Central memory CD4-positive, alpha-beta T cell (primary cell): ENCODE data around the gene ARHGDIA.
"Not testable (repeated sequence)": the region's sequence is repeated elsewhere in the genome, so short reads cannot be mapped to it uniquely, and the experiment has no call there.

ENCODE experiments used
- DNase-seq: peaks from one replicate; pipeline ENCODE4 v3.0.0; 2022
- total RNA-seq, 3 experiments: gene quantifications; one replicate each; lab custom pipeline; 2026; lab: John Stamatoyannopoulos, UW

Gene ARHGDIA
- 234 to 341 (median 305) reads per million in 3 experiments for total RNA-seq

DNA sequence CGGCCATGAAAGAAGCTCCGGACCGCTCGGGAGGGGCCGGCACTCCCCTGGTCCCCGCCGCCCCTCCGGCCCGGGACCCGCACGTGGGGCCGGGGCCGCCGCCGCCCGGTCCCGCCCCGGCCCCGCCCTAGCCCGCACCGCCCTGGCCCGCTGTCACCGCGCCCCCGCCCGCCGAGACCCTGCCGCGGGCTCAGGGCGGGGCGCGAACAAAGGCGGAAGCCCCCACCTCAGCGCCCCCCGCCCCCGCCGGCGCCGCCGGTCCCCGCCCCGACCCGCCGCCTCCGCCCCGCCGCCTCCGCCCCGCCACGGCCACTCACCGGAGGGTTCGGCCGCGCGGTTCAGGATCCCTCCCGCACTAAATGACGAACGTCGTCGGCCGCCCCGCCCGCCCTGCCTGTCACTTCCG lies at the start of gene ARHGDIA:
ARHGDIA (minus strand) TSS at position 357 of the 406 bp plus-strand sequence. CDS start 1,407 bp downstream, outside the sequence.
- DNase-seq: no peak

DNA sequence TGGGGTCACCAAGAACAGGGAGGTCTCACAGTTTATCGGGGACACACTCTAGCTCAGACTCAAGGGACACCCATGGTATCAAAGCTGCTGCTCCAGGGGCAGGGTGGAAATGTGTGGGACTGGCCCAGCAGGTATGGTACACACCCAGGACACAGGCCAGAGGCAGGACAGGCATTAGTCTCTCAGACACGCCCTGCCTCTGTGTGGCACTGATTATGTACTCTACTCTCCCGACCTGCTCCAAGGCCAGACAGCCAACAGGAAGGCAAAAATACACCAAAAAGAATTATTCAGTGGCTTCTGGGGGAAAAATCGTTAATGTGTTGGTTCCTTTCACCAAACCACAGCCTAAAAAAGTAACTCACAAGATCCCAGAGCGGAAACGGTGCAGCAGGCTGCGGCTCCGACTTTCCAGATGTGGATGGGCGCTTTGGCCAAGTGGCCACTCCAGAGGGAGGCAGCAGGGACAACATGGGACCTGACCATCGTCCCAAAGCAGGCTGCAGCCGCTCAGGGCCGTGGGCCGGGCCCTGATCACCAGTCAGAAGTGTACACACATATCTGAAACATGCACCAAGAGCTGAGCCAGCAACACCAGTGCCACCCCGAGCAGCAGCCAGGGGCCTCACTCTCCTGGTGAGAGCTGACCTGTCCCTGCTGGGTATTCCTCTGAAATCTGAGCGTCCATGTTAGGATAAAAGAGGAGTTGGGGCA lies 47.9 kb upstream of the ARHGDIA start:
- DNase-seq: no peak

DNA sequence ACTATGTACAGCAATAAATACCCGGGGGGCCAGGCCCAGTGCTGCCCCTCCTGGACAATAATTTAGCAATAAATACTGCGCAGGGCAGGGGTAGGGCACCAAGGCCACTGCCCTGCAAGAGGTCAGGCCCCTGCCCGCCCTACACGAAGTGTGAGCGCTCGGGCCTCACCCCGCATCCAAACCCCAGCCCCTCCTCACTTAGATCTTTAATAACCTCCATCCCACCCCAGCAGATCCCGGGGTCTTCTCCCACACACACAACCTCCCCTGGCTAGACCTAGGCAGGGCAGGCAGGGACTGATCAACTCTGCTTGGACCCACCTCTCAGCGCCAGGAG lies 47.2 kb upstream of the ARHGDIA start:
- not testable (repeated sequence) for DNase-seq

DNA sequence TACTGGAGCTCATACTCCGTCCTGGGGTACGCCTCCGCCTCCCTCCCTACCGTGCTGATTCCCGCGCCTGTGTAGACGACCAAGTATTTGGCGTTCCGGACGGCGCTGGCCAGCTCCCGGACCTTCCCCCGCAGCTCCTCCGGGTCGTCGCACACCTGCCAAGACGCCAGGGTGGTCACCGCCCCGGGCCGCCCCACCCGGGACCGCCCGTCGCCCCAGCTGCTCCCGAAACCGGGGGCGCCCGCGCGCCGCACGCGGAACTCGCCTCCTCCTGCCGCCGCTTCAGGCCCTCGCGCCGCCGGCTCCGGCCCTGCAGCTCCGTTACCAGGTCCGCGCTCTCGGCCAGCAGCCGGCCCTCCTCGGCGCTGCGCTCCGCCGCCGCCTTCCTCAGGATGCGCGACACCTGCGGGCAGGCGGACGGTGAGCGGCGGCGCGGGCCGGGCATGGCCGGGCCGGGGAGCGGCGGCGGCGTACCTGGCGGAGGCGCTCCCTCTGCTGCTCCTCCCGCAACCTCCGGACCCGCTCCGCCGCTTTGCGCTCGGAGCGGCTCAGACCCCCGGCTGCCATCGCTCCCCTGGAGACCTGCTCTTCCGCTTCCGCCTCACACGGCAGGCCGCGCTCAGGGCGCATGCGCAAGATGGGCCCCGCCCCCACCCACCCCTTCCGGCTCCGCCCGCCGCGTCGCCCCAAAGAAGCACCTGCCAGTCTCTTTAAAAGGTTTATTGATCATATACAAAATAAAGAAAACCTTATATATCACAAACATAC lies 46.6 kb upstream of the ARHGDIA start, which contains the start of gene SIRT7:
SIRT7 (minus strand) TSS at position 612 of the 768 bp plus-strand sequence; CDS start at position 567, 45 bp downstream.
- DNase-seq: peak; percentile 78

DNA sequence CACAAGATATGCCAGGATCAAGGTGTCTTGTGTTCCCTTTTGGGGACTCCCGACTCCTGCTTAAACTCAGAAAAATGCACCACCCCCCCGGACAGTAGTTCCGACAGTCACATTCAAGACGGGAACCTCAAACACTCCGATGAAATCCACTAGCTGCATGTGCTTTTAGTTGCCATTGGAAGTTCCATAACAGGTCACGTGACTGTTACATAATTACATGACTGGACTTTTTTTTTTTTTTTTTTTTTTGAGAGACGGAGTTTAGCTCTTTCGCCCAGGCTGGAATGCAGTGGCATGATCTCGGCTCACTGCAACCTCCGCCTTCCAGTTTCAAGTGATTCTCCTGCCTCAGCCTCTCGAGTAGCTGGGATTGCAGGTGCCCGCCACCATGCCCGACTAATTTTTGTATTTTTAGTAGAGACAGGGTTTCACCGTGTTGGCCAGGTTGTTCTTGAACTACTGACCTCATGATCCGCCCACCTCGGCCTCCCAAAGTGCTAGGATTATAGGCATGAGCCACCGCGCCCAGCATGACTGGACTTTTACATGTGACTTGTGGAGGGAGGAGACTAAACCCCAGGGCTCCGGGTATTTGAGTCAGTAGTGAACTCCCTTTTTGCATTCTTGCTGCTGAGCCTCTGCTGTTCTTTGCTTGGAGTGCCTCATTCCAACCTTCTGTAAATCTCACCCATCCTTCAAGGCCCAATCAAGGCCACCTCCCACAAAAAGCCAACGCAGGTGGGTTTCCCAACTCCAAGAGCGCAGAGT lies 45.3 kb upstream of the ARHGDIA start:
- no peak for DNase-seq

DNA sequence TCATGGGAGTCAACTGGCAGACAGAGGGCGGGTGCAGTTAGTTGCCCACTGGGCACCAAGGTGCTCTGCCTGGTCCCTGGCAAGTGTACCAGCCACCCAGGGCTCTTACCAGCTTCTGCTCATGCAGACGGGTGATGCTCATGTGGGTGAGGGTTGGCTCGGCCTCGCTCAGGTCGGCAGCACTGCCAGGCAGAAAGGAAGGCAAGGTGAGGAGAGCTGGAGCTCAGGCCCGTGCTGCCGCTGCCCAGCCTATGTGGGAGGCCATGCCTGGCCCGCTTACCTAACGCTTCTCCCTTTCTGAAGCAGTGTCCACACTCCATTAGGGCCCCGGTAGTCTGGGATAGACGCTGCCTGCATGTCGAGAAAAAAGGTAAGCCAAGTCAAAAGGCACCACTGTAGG lies 44.2 kb upstream of the ARHGDIA start:
- no peak for DNase-seq

DNA sequence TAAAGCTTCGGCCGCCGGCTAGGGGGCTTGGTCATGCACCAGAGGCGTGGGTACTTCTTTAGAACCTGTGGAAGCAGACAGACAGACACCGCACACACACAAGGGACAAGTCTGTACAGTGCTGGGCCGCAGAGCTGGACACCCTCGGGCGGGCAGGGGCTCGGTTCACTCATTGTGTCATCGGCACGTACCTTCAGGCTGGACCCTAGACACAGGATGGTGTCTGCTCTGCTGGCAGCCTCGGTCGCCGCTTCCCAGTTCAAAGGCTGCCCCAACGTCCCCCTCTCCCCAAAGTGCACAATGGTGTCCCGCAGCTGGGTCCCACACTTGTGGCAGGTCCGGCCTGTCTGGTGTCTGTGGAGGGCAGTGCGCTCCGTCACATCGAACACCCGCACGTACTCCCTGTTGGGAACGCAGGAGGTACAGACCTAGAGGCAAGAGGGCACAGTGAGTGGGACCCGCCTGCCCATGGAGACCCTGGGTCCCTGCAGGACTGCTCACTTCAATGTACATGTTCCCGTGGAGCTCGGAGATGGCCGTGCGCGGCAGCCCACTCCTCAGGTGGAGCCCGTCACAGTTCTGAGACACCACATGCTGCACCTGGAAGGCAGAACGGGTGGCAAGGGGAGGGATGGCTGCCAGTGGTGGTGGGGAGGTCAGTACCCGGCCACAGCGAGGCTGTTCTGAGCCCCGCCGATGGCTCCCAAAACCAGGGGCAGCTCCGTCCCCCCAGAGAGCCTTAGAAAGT lies 43.1 kb upstream of the ARHGDIA start:
- DNase-seq: no peak

DNA sequence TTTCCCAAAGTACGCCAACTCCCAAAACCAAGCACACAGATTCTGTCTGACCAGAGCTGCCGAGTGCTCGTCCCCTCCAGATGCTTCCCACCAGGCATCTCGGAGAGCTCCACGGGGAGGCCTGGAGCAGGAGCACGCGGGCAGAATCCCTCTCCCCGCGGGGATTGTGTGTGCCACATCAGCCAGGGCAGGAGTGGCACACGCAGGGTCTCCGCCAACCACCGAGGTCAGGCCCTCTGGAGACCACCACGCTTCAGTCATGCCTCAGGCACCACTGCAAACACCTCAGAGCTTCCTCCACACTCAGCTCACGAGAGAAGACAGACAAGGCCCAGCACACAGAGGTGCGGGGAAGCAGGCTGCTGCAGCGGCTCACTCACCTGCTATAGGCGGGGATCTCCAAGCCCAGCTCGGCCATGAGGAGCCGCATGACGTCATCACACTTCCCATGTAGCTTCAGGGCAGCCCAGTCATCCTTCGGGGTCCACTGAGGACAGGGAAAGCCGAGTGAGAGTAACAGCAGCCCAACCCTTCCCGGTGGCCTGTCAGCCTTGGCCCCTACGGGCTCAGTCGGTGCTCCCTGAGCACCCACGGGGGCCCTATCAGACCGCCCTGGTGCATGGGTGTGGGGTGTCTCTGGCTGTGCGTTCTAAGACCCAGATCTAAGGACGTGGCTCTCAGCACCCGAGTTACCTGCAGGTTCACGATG lies 42.4 kb upstream of the ARHGDIA start:
- no peak for DNase-seq

DNA sequence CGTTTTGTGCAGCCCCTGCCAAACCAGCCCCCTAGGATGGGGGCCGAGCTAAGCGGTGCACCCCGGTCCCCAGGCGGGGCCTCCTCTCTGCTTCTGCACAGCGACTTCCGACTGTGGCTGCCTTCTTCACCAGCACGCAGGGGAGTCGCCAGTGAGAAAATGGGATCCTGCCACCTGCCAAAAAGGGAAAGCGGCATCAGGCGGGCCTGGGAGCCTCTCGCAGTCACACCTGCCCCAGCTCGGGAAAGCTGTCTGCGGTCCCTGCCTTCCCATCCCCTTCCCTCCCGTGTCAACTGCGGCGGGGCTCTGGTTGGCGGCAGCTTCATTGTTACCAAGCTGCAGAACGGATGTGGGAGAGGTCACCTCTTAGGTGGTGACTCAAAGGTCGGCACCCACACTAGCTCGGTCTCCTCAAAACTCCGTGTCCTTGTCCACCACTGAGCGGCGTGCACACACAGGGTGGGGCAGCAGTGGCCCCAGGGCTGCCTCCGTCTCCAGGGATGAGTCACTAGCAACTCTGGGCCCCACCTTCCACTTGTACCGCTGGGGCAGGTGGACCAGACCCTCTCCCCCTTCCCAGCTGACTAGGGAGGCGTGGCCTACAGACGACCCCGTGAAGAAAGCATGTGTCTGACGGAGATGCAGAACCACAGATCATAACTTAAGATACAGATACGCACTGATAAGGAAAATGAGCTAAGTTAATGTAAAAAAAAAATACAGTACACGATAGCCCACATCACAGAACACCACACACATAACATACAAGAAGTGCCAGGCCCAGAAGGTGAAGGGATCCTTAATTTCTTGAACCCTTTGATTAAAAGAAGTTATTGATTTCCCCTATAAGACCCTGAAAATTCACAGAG lies 41.5 kb upstream of the ARHGDIA start:
- DNase-seq: no peak

DNA sequence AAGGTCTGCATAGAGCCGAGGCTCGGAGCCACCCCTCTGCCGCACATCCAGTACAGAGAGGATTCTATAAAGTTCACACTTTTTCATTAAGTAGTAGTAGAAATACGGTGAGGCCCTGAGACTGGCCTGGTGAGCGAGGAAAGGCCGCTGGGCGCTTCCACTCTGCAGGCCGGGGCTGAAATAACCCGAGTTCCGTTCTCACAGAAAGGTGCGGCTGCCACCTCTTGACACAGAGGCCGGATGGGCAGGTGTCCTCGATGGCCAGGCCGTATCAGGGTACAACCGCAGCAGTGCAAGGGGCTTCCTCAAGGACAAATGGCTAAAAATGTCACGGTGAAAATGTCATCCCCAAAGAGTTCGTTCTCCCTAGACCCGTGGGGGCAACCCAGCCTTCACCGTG lies 40.8 kb upstream of the ARHGDIA start:
- DNase-seq: no peak

DNA sequence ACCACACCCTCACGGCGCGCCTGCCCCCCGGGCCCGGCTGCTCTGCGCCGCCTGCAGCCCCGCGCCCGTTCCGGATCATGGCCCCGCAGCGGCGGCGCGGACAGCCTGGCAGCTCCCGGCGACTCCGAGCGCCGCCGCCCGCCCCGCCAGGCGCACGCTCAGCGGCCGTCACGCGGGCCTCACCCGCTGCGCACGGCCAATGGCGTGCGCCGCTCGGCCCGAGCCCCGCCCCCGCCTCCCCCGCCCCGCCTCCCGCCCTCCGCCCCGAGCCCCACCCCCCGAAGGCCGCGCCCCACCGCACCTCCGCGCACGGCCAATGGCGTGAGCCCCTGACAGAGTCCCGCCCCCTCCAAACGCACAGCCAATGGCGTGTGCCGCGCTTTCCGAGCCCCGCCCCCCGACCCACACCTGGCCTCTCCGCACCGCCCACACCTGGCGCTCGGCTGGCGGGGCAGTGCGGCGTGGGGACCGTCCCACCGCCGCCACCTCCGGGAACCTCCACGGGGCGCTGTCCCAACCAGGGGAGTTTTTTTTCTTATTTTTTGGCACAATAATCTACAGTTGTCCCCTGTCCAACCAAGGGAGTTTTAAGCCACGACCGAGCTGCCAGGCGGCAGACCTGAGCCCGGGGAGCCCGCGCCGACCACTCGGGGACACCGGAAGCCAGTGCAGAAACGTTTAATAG lies 40.3 kb upstream of the ARHGDIA start, which contains the start of gene PCYT2:
PCYT2 (minus strand) TSS at position 123 of the 685 bp plus-strand sequence; CDS start at position 79, 44 bp downstream.
- peak; percentile 91 for DNase-seq

DNA sequence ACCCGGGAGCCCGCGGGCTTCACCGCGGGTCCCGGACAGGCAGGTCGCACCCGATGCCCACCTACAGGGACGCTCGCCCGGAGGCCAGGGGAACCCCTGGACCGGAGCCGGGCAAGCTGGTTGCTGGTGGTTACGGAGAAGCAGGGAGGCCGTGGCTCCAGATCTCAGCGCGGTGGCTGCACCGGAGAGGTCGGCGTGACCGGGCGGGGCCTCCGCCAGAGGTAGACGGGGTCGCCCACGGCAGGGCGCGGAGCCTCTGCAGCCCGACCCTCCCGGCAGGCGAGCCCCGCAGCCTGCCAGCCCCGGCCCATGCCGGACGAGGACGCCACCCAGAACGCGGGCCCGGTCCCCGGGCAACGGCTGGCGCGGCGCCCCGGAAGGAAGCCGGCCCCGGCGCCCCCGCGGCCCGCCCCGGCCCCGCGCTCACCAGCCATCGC lies 39.7 kb upstream of the ARHGDIA start:
- DNase-seq: no peak

DNA sequence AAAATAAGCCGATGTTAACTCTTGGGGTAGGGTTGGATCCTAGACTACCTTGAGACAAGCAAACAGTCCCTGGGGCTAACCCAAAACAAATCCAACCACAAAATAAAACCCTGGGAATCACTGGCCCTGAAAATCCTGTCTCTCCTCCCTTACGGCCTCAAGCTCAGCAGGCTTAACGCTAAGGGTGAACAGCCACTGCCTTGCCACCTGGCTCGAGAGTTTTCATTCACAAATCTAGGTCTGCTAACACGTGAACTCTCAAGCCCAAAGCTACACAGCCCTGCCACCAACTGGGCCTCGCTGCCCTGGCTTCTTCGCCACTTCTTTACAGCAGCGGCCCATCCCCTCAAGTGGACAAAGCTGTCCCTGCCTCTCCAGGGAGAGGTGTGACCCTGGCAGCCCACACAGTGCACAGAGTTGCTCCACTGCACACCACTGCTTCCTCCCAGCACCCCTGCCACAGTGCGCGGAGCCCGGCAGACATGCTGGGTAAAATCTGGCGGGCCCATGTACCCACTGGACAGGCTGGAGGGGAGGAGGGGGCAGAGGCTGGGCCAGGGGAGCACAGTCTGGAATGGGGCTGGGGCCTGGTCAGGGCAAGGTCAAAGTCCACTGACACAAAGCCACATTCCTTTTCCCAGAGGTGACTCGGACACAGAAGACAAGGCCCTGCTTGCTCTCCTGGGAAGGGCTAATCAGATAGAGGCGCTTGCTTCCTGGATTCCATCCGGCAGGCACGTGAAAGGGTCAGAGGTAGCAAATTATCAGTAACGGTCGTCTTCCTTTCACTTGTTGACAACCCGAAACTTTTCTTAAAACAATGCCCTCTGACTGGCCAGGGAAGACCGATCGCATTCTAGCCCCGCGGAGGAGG lies 39.1 kb upstream of the ARHGDIA start:
- no peak for DNase-seq

DNA sequence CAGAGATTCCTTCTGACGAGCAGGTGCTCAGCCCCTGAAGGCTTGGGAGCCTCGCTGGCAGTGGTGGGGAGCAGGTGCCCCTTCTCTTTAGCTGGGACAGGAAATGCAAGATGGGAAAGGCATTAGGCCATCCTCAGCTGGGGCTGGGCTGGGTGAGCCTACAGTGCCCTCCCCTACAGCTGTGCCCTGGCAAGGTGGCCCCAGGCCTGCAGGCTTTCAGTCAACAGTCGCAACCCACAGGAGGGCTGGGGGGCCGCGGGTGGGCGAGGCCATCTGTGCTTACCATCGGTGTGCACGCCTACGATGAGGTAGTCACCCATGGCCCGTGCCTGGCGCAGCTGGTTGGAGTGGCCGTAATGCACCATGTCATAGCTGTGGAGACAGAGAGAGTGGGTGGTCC lies 38.1 kb upstream of the ARHGDIA start:
- DNase-seq: no peak

DNA sequence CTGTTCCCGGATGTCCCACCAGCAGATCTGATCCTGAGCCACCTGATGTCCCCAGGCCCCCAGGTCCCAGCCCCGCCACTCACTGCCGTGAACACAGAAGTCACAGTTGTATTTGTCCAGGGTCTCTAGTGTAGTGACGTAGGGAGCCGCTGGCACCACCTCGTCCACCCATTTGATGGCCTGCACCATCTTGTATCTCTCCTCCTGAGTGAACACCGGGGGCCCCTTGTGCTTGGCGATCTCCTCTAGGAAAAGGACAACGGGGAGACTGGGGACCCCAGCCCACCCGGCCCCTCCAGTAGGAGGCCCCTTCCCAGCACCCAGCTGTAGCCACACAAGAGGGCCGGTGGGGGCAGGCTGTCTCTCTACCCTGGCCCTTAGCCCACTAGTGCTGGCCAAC lies 37.7 kb upstream of the ARHGDIA start:
- DNase-seq: no peak

DNA sequence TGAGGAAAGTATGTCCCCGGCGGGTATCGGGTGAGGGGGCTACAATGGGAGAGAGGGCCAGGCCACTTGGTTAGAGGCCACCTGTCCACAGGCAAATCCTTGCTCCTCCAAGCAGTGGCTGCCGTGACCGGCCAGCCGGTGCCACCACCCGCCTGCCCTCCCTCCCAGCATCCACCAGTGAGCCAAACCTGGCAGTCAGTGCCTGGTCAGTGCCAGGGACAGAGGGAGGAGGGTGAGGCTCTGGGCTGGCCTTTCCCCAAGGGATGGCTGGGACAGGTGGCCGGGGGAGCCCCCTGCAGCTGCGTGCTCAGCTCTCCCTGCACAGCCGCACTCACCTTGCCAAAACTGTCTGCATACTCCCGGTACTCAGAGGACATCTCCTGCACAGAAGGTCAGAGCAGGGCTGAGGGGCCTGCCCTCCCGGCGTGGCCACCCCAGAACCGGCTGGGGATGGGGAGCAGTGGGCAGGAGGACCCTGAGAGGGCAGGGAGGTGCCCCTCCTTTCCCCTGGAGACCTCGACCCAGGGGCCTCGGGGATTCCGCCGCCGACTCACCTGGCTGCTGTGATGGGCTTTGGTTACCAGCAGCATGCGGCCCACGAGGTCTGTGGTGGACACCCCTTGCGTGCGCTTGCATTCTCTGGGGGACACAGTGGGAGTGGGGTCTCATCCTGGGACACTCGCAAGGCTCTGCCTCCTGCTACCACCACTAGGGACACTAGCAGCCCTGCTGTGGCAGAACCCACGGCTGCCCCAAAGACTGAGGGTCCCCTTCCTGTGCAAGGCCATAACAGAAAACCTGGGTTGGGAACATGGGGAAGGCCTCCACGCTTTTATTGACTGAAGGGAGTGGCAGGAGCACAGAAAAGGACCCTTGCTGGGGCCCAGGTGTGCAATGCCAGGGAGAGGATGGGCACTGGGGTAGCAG lies 36.3 kb upstream of the ARHGDIA start:
- no peak for DNase-seq

DNA sequence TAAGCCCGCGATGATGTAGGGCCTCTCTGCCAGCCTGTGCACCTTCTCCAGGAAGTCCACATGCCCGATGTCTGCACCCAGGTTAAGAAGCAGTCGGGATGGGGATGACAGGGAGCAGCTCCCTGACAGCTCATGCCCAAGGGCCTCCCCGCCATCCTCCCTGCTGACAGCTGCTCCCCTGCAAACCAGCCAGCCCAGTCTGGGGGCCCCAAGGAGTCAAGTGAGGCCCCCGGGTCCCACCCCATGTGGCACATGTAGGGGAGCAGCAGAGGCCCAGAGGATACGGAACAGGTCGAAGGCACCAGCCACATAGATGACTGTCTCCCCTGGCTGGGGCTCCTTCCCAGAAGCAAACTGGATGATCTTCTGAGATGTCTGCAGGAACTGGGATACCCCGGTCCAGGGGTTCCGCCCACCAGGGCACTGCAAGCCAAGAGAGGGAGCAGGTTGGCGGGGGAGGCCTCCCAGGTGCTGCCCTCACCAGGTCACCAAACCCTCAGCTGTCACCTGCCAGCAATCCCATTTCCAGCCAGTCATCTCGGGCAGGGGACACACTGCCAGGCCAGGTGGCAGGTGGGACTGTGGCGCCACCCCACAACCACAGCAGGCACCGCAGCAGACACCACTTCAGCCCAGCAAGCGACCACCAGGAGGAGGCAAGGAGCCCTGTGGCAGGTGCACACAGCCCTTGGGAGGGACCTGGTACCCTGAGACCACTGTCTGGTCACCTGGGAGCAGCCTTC lies 35.5 kb upstream of the ARHGDIA start:
- no peak for DNase-seq
